Mononuclear cell (primary cell): ENCODE data around the gene ALLC. TPM values are rescaled to one million over a fixed set of nuclear protein-coding genes. Genes with fewer than 3 reads are reported as not detected.

Source experiments
- H3K27me3 ChIP-seq: 2 replicates; pipeline ENCODE4 v1.6.0; 2011; ENCODE audit warnings: low read length, control low read depth; ENCODE audit not compliant: insufficient read depth
- H3K4me1 ChIP-seq: 2 replicates; pipeline ENCODE4 v1.5.1; 2011; ENCODE audit warnings: mild to moderate bottlenecking, low read length, control low read depth; ENCODE audit not compliant: insufficient read depth
- H3K4me3 ChIP-seq: 2 replicates; pipeline ENCODE4 v1.5.1; 2011; ENCODE audit warnings: mild to moderate bottlenecking, low read length, moderate library complexity
- H3K9me3 ChIP-seq: 2 replicates; pipeline ENCODE4 v1.5.1; 2011; ENCODE audit warnings: low read depth, mild to moderate bottlenecking, control low read depth, low read length
- total RNA-seq: library from RNA; depleted of rRNA; stranded (reverse); fragments of >200 nt; gene quantifications from one replicate; pipeline ENCODE4 v1.2.3, GENCODE V29; 2012

Gene ALLC
- total RNA-seq, 1 donor: not detected

GRCh38 chr2:3642521-3643215 lies 15.3 kb upstream of the ALLC start:
- Histone ChIP-seq H3K27me3 (no peaks in the 10 kb centered on the region), H3K4me1 (no peaks in the 10 kb centered on the region), H3K9me3 (no peaks in the 10 kb centered on the region), H3K4me3 (no peak overlapping the region)

- Histone ChIP-seq H3K4me1 (no peaks in the 10 kb centered on the region), H3K4me3 (no peak overlapping the region), H3K27me3 (no peaks in the 10 kb centered on the region), H3K9me3 (no peaks in the 10 kb centered on the region)
Measured at GRCh38 chr2:3643371-3644245, 14.4 kb upstream of the ALLC start.

GRCh38 chr2:3644246-3644525 lies 13.8 kb upstream of the ALLC start:
- no peak overlapping the region for H3K4me3 ChIP-seq

GRCh38 chr2:3644891-3645605 lies 13.0 kb upstream of the ALLC start:
- H3K9me3 ChIP-seq: no peaks in the 10 kb centered on the region
- no peak overlapping the region for H3K4me3 ChIP-seq
- H3K27me3 ChIP-seq: no peaks in the 10 kb centered on the region
- H3K4me1 ChIP-seq: no peaks in the 10 kb centered on the region

More at GRCh38 chr2:3644246-3644525, 13.8 kb upstream of the ALLC start:
- no peaks in the 10 kb centered on the region for H3K4me1 ChIP-seq
- no peaks in the 10 kb centered on the region for H3K27me3 ChIP-seq
- no peaks in the 10 kb centered on the region for H3K9me3 ChIP-seq

- Histone ChIP-seq H3K9me3 (no peaks in the 10 kb centered on the region), H3K27me3 (no peaks in the 10 kb centered on the region), H3K4me1 (no peaks in the 10 kb centered on the region), H3K4me3 (no peak overlapping the region)
Measured at GRCh38 chr2:3645745-3646389, 12.1 kb upstream of the ALLC start.

GRCh38 chr2:3646446-3646845 lies 11.6 kb upstream of the ALLC start:
- H3K9me3 ChIP-seq: no peaks in the 10 kb centered on the region
- no peak overlapping the region for H3K4me3 ChIP-seq
- no peaks in the 10 kb centered on the region for H3K27me3 ChIP-seq
- no peaks in the 10 kb centered on the region for H3K4me1 ChIP-seq

- Histone ChIP-seq H3K27me3 (no peaks in the 10 kb centered on the region), H3K4me3 (no peak overlapping the region), H3K9me3 (no peaks in the 10 kb centered on the region), H3K4me1 (no peaks in the 10 kb centered on the region)
Measured at GRCh38 chr2:3647246-3647645, 10.8 kb upstream of the ALLC start.

GRCh38 chr2:3647831-3648651 lies 10.0 kb upstream of the ALLC start:
- Histone ChIP-seq H3K27me3 (no peaks in the 10 kb centered on the region), H3K4me3 (no peak overlapping the region), H3K4me1 (no peaks in the 10 kb centered on the region), H3K9me3 (no peaks in the 10 kb centered on the region)

- no peaks in the 10 kb centered on the region for H3K9me3 ChIP-seq
- no peak overlapping the region for H3K4me3 ChIP-seq
- no peaks in the 10 kb centered on the region for H3K4me1 ChIP-seq
- no peaks in the 10 kb centered on the region for H3K27me3 ChIP-seq
Measured at GRCh38 chr2:3648652-3649177, 9.3 kb upstream of the ALLC start.

GRCh38 chr2:3649581-3649980 lies 8.4 kb upstream of the ALLC start:
- H3K9me3 ChIP-seq: no peaks in the 10 kb centered on the region
- no peaks in the 10 kb centered on the region for H3K27me3 ChIP-seq
- H3K4me1 ChIP-seq: no peaks in the 10 kb centered on the region
- H3K4me3 ChIP-seq: no peak overlapping the region

- Histone ChIP-seq H3K4me1 (no peaks in the 10 kb centered on the region), H3K9me3 (no peaks in the 10 kb centered on the region), H3K27me3 (no peaks in the 10 kb centered on the region), H3K4me3 (no peak overlapping the region)
Measured at GRCh38 chr2:3650140-3650920, 7.7 kb upstream of the ALLC start.

GRCh38 chr2:3651691-3652648 lies 6.0 kb upstream of the ALLC start:
- Histone ChIP-seq H3K4me1 (no peaks in the 10 kb centered on the region), H3K9me3 (no peaks in the 10 kb centered on the region), H3K27me3 (no peaks in the 10 kb centered on the region), H3K4me3 (no peak overlapping the region)
